ENCODE measurements around the gene GATM.

DNA sequence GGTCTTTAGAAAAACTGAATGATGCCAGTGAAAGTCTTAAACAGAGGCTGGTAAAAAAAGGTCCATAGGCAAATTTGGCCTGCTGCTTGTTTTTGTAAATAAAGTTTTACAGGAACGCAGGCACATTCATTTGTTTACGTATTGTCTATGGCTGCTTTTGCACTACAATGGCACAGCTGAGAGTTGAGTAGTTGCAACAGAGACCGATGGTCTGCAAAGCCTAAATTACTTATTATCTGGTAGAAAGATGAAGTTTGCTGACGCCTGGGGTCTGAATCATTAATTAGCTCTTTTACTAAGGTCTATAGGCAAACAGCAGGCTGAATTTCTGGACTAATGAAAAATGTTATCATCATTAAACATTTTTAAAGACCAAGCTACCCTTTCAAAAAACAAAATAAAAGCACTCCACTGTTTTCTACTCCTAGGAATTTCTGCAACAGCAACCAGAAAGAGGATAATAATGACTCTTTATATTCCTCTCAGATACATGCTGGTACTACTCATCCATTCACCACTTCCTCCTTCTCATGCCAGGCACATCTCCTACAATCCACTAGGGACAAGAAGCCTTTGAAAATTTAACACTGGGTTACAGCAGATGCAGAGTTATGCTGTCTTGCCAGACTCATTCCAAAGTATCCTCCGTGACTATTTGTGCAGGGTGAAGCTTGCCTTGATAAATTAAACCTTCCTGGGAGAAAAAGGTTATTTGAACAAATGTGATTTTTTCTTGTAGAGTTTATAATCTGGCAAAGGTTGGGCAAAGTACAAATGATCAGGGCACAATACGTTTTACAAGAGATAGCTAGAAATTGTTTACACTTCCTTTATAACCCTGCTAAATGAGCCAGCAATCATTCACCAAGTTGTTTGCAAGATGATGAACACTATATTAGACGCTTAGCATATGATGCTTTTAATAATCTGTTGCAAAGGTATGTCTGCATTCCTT is 6.0 kb downstream of the GATM start:
- TF ChIP-seq CEBPB (IDR thresholded peaks at IDR 0.05; ENCODE audit: low read depth, low read length) (no peak), POLR2A (IDR thresholded peaks at IDR 0.05; ENCODE audit: low read depth, low read length) (no peak)
